Stimulated activated CD4-positive, alpha-beta T cell treated with anti-CD3 and anti-CD28 coated beads, Interleukin-15, amount 100 ng/mL, for 24 hours (primary cell): ENCODE data around the gene RCBTB2.

Experiments
- DNase-seq: peaks from one replicate; pipeline ENCODE4 v3.0.0-alpha.2; 2020

RCBTB2 gene

DNA sequence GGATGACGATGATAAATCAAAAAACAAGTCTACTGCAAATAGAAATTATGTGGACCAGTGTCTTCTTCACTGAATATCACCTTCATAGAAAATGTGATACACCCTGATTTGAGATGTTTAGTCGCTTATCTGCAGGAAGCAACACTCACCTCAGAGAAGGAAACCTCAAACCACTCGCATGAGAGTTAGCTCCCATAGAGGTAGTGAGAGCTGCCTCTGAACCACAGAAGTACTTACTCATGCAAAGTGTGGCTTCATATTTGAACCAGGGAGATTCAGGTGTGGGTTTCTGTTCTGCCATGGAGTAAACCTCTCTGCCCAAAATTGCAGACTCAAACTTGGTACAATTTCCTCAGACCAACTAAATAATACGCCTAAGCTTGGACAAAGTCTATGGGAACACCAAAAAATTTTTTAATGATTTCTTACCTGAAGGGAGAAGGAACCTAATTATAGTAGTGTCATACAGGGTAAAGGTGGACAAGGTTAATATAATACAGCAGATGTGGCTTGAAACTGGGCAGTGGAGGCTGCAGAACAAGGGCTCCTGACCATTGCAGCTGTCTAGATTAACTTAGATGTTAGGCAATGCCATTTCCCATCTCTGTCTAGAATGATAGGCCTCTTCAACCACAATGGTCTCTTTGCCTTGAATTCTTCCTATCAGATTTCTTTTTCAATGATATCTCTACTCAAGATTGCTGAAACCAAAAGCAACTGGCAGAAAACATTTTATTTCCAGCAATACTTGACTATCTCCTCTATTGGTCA is 29.6 kb upstream of the RCBTB2 start:
- DNase-seq = peak; percentile 65

DNA sequence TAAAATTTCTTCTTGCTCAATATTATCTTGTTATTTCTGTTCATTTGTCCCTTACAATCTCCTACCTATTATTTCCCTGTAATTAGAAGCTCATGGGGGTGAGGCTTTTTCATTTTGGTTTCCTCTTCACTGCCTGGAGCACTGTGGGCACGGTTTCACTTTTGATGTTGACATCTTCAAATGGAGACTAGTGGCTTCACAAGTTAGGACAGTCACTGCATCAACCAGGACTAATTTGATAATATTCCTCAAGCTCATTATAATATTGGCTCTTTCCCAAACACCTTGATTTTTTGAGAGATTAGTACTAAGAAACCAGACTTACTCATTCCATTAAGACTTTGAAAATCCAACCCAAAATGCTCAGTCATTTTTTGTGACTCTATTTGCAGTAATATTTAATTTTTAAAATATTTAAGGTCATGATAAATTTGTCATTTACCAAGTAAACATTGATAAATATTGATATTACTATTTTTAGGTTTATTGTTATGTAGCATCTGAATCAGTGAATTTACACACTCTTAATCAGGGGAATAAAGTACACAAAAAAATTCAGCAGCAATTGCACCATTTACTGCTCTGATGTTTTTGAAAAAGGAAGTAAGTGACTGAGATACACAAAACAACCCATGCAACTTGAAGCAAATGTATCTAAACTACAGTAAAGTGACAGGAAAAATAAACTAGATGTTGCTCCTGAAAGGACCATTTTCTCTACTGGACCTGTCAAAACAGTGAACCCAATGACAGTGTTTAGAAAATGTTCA is 28.8 kb upstream of the RCBTB2 start:
- DNase-seq = no peak

- DNase-seq = no peak
These were observed 27.9 kb upstream of the RCBTB2 start for GRCh38 chr13:48560657-48561337.

DNA sequence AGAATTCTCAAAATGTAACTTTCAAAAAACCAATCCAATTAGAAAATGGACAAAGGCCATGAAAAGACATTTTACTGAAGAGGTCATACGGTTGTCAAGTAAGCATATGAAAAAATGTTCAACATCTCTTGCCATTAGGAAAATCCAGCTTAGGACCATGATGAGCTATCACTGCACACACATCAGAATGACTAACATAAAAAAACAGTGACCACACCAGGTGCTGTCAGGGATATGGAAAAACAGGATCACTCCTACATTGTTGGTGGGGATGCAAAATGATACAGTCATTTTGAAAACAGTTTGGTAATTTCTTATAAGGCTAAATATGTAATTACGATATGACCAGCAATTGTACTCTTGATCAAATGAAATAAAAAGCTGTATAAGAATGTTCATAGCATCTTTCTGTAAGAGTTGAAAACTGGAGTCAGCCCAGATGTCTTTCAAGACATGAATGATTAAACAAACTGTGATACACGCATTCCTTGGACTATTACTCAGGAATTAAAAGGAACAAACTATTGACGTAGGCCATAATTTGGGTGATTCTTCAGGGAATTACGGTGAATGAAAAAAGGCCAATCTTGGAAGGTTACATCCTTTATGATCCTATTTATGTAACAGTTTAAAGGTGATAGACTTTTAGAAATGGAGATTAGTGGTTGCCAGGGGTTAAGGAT is 26.9 kb upstream of the RCBTB2 start:
- no peak for DNase-seq

DNA sequence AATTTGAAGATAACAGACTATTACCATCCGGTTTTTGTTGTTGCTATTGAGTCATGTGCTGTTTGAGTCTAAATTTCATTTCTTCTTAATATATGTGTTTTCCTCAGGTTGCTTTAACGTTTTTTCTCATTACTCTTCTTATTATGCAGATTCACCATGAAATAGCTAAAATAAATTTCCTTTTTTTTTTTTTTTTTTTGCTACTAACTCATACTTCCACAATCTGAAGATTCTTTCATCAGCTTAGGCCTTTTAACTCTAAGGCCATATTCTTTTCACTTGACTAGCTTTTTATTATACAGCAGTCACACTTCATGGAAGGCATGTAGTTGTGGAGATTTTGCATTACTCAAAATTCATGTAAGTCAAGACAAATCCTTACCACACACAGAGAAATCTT is 23.9 kb upstream of the RCBTB2 start:
- no peak for DNase-seq

DNA sequence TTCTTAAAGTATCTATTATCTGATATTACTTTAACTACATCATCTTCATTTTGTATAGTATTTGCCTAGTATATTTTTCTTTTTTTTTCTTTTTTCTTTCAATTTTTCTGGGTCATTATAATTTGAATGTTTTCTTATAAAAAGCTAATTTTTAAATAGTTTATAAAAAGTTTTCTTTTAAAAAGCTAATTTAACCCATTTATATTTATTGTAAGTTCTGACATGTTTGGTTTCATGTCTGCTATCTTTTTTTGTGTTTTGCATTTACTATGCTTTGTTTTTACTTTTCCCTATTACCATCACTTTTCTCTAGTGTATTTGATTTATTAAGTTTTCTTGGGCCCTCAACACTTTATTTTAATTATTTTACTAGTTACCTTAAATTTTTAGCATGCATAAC is 22.6 kb upstream of the RCBTB2 start:
- no peak for DNase-seq

GRCh38 chr13:48551329-48551728 is 18.4 kb upstream of the RCBTB2 start:
- no peak for DNase-seq

GRCh38 chr13:48549658-48550057 is 16.8 kb upstream of the RCBTB2 start:
- DNase-seq = no peak

DNA sequence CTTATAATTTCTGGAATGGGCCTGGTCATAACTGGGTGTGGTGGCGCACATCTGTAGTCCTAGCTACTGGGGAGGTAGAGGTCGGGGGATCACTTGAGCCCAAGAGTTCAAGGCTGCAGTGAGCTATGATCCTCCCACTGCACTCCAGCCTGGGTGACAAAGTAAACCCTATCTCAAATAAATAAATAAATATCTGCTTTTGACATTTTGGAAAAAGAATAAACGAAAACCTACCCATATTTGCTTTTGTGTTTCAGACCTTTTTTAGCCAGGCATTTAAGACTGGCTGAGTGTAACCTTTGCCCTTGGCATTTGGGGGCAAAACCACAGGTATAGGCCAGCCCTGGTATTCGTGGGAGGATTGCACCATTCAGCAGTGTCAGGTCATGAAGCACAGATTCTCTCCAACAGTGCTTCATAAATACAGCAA is 14.8 kb upstream of the RCBTB2 start:
- no peak for DNase-seq

DNA sequence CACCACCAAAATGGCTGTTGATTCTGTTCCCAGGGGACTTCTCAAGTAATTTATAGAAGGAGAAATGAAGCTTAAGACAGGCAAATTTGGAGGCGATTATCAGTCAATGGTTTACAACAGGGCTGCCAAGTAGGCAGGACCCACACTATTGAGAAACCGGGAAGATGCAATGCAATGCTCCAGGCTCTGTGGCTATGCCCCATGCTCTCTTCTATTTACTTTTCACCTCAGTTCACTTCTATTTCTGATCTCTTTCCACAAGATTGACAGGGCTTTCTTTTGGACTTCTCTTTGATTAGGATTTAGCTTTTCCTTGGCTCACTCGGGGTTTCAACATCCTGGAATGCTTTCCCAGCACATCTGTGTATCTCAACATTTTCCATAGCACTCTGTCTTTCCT is 12.7 kb upstream of the RCBTB2 start:
- DNase-seq = no peak

DNA sequence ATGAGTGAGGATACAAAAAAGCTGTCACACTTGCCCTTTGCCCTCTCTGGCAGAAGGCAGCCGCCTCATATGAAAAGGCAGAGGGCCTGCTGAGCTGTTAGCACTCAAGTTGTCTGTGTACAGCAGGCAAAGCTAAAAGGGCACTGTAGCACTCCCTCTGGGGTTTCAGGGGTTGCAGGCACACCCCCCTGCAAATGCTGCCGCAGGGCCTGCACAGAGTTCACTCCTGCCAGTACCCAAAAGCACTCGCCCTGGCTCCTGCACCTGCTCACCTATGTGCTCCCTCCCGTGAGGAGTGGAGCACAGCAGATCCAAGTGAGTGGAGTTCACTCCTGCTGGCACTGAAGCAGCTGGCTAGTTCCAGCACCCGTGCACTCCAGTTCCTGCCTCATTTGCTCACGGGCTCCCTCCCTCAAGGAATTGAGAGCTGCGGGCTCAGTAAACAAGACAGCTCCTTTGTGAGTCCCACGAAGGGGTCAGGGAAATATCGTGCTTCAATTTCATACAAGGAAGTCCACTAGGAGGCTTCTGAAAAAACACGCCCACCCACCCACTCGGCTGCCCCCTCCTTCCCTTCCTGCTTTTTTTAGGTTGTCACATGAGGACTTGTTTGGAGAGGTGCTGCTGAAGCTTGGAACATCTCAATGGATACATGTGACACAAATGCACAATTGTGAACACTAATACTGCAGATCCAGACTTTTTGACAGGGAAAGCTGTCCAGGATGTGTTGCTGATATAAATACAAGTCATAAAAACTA is 9.9 kb upstream of the RCBTB2 start:
- DNase-seq = no peak

DNA sequence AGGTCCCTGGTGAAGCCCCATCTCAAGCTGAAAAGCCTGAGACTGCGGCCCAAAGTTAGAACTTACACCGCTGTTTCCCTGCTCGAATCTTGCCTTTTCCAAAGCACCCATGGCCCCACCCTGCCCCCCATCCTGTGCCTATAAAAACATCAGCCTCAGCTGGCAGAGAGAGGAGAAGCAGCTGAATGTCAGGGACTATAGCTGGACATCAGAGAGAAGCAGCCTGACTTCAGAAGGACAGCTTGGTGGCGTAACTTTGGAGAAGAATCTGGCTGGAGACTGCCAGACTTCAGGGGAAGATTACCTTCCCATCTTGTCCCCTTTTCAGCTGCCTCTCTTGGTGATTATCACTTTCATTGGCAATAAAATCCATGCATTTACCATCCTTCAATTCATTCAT is 9.3 kb upstream of the RCBTB2 start:
- no peak for DNase-seq

DNA sequence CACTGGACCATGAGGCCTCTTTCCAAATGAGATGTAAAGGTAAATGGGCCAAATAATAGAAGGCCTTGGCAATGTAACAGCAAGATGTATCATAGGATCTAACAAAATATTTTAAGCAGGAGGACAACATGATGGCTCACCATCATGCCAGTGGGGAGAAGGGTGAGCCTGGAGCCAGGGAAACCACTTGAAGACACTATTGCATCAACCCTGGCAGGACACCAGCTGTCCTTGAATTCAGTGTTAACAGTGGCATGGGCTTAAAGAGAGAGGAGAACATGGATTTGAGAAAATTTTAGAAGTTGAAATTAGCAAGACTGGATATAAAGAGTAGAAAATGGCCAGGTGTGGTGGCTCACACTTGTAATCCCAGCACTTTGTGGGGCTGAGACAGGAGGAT is 6.7 kb upstream of the RCBTB2 start:
- no peak for DNase-seq

- DNase-seq = no peak
These were observed 3.9 kb upstream of the RCBTB2 start for GRCh38 chr13:48536621-48537250.

DNA sequence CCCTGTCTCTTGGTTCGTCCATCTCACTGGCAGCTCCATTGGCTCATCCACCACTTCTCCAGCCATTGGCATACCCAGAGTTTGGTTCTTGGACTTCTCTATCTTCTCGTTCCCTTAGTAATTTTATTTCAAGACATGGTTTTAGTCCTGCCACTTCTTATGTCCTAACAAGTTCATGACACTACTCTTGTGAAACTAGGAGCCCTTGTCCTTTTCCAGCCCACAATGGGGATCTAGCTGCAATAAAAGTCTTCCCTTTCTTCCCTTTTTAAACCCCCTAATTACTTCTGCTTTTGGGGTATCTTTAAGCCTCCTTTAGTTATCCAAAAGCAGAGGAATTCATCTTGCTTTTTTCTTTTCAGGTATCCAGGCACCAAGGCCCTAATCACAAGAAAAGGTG is 2.9 kb upstream of the RCBTB2 start:
- no peak for DNase-seq

- DNase-seq = no peak
These were observed 2.1 kb upstream of the RCBTB2 start for GRCh38 chr13:48534911-48535501.

DNA sequence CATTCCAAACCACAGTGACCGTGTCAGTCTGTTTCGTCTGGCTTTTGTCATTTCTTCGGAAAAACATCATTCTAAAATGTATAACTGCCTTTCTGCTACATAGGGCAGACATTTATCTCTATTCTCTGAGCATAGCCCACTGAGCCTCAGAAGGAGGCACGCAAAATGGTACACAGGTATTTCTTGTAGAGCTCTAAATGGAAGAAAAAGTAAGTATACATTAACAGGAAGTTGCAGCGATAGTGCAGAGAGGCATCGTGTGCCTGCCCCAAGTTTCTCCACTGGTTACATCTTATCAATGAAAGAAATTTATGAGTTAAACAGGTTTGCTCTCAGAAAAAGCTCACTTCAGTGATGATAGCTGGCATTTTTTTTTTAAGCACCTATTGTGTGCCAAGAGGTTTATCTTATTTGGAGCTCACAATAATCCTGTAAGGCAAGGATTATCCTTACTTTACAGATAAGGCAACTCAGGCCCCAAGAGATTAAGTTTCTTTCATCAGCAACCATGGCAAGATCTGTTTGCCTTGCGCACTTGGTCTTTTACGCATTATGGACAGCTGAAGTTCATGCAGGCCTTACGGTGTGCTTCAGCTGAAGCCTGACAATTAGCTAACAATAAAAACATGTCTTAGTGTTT is 1.2 kb upstream of the RCBTB2 start:
- DNase-seq = no peak

- DNase-seq = no peak
These were observed 699 bp downstream of the RCBTB2 start for GRCh38 chr13:48532256-48532505.

- no peak for DNase-seq
These were observed 1.2 kb downstream of the RCBTB2 start for GRCh38 chr13:48531416-48532255.

DNA sequence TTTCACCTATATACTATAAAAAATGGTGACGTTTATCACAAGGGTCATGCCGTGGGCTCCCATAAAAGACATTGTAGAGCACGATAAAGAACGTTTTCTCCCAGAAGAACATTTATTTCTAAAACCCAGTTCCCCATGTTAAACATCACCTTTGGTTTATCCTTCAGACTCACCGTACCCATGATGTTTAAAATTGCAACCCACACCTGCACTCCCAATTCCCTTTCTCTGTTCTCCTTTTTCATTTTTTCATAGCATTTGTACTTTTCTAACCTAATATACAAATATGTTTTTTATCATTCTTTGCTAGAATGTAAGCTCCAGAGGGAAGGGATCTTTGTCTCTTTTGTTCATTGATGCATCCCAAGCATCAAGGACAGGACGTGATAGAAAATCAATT is 2.0 kb downstream of the RCBTB2 start:
- DNase-seq = no peak
